GM19463 (cell line): ENCODE measurements around the gene RPGR.
A peak's percentile ranks its signal among the peaks of the same experiment; 100 is the strongest.

Experiments
- ATAC-seq: cut with Tn5 transposase; IDR thresholded peaks from one replicate; pipeline ENCODE4 v1.9.1; 2021; ENCODE audit warnings: mild to moderate bottlenecking, moderate library complexity; ENCODE audit not compliant: unreplicated experiment

The RPGR gene

GRCh38 chrX:38268011-38268410, 59.3 kb downstream of the RPGR start:
- ATAC-seq, result no peak

GRCh38 chrX:38262715-38263620, 64.3 kb downstream of the RPGR start:
- no peak for ATAC-seq

GRCh38 chrX:38260231-38260630, 67.1 kb downstream of the RPGR start:
- peak; percentile 66 for ATAC-seq

- ATAC-seq, result no peak
These were observed 71.3 kb downstream of the RPGR start for GRCh38 chrX:38256019-38256418.

- ATAC-seq, result no peak
These were observed 77.3 kb downstream of the RPGR start for GRCh38 chrX:38249965-38250364.

- ATAC-seq, result no peak
These were observed 80.3 kb downstream of the RPGR start for GRCh38 chrX:38247051-38247450.

GRCh38 chrX:38240541-38240940, 86.8 kb downstream of the RPGR start:
- ATAC-seq, result no peak

GRCh38 chrX:38236901-38237615, 90.3 kb downstream of the RPGR start:
- ATAC-seq, result no peak

- ATAC-seq, result no peak
These were observed 93.2 kb downstream of the RPGR start for GRCh38 chrX:38233891-38234667.

- ATAC-seq, result no peak
These were observed 95.1 kb downstream of the RPGR start for GRCh38 chrX:38232079-38232686.

- no peak for ATAC-seq
These were observed 102.2 kb downstream of the RPGR start for GRCh38 chrX:38225093-38225492.

GRCh38 chrX:38224160-38224559, 103.1 kb downstream of the RPGR start:
- ATAC-seq, result no peak

GRCh38 chrX:38221391-38221929, 105.8 kb downstream of the RPGR start:
- ATAC-seq, result no peak

GRCh38 chrX:38220415-38221390, 106.6 kb downstream of the RPGR start, which contains the start of gene SRPX:
Gene SRPX (minus strand): TSS chrX:38220871. CDS start chrX:38220792, 79 bp downstream.
- ATAC-seq, result peak; percentile 41

- peak; percentile 67 for ATAC-seq
These were observed 107.3 kb downstream of the RPGR start for GRCh38 chrX:38220024-38220414.
